HCT116 (cell line): ENCODE measurements around the gene BRINP2. TPM values are rescaled to one million over a fixed set of nuclear protein-coding genes. Genes with fewer than 3 reads are reported as not detected.

ENCODE experiments used
- ATAC-seq: fragments of 200-7000 bp; cut with Tn5 transposase; 2 replicates; pipeline ENCODE4 v1.9.1; 2020; ENCODE audit warnings: mild to moderate bottlenecking, moderate library complexity
- Bru-seq: library from RNA; stranded (reverse); fragments of 400-500 nt; gene quantifications from one replicate; lab custom pipeline; 2021; lab: Mats Ljungman, UMichigan
- BruChase-seq, 2 experiments: library from RNA; stranded (reverse); fragments of 400-500 nt; gene quantifications; one replicate each; lab custom pipeline; 2021; lab: Mats Ljungman, UMichigan
- BruUV-seq: library from RNA; stranded (reverse); fragments of 400-500 nt; replicated peaks from 2 replicates; lab custom pipeline; 2021; lab: Mats Ljungman, UMichigan
- CTCF ChIA-PET: fragments of 300-600 bp; sonication (Branson Sonifier 250); formaldehyde crosslinking; loops from one replicate; lab custom pipeline; 2021; ENCODE audit warnings: antibody characterized with exemption; lab: Charles Lee
- POLR2A ChIA-PET: fragments of 300-600, 350-600 bp; sonication (Branson Sonifier 250); formaldehyde crosslinking; loops from one replicate; lab custom pipeline; 2021; ENCODE audit warnings: antibody characterized with exemption; lab: Charles Lee
- RAD21 ChIA-PET, 2 experiments: fragments of 300-600 bp; sonication (Branson Sonifier 250); formaldehyde crosslinking; loops; one replicate each; lab custom pipeline; 2023; ENCODE audit warnings: low total read pairs in 2 of 2; ENCODE audit not compliant: uncharacterized antibody in 2 of 2, unreplicated experiment in 2 of 2, low non-redundant PET in 1 of 2; lab: Charles Lee
- DNase-seq: peaks from one replicate; pipeline ENCODE4 v3.0.0-alpha.2; 2010; ENCODE audit warnings: low read depth, low spot score
- H2AFZ ChIP-seq: fragments of 200-600 bp; shearing (Covaris generic), sonication (generic); 2 replicates; pipeline ENCODE4 v1.6.1; 2017; ENCODE audit warnings: low read depth, mixed run types, mixed read lengths, antibody characterized with exemption, low read length; ENCODE audit not compliant: poor library complexity, severe bottlenecking
- H3K27ac ChIP-seq: 2 replicates; pipeline ENCODE4 v1.5.1; 2012; ENCODE audit warnings: low read depth, low read length
- H3K27me3 ChIP-seq: fragments of 200-600 bp; sonication (generic); 2 replicates; pipeline ENCODE4 v1.6.1; 2016; ENCODE audit warnings: mixed run types, low read length, mixed read lengths; ENCODE audit not compliant: insufficient read depth
- H3K36me3 ChIP-seq, 2 experiments: fragments of 200-500 bp in 1 of 2; fragments of 200-600 bp in 1 of 2; sonication (Bioruptor generic) in 1 of 2; sonication (generic) in 1 of 2; 2 replicates each; pipeline versions ENCODE4 v1.5.1 to v1.6.1; 2014 to 2016; ENCODE audit warnings: low read length in 2 of 2, inconsistent platforms in 1 of 2, mixed read lengths in 1 of 2, mixed run types in 1 of 2; ENCODE audit not compliant: insufficient read depth in 2 of 2, control insufficient read depth in 1 of 2
- H3K4me1 ChIP-seq, 2 experiments: fragments of 200-600 bp in 1 of 2; sonication (generic) in 1 of 2; 2 replicates each; pipeline versions ENCODE4 v1.5.1 to v1.6.1; 2012 to 2017; ENCODE audit warnings: low read length in 2 of 2, inconsistent platforms in 1 of 2, mild to moderate bottlenecking in 1 of 2, mixed read lengths in 1 of 2, mixed run types in 1 of 2, moderate library complexity in 1 of 2; ENCODE audit not compliant: insufficient read depth in 2 of 2, control insufficient read depth in 1 of 2
- H3K4me2 ChIP-seq: fragments of 200-600 bp; sonication (generic); 2 replicates; pipeline ENCODE4 v1.6.1; 2017; ENCODE audit warnings: mixed run types, low read length, mixed read lengths
- H3K4me3 ChIP-seq, 2 experiments: fragments of 200-600 bp in 1 of 2; sonication (generic) in 1 of 2; replicated peaks in 1 of 2; 2 replicates each; pipeline ENCODE4 v1.5.1; 2011 to 2016; ENCODE audit warnings: low read length in 2 of 2, control low read depth in 1 of 2, low read depth in 1 of 2, mild to moderate bottlenecking in 1 of 2, mixed read lengths in 1 of 2, mixed run types in 1 of 2
- H3K79me2 ChIP-seq: fragments of 200-600 bp; sonication (generic); 2 replicates; pipeline ENCODE4 v1.6.1; 2017; ENCODE audit warnings: mild to moderate bottlenecking, mixed run types, low read length, moderate library complexity, mixed read lengths; ENCODE audit not compliant: insufficient read depth
- H3K9ac ChIP-seq: fragments of 200-600 bp; sonication (generic); 2 replicates; pipeline ENCODE4 v1.6.1; 2016; ENCODE audit warnings: low read length, mixed read lengths
- H3K9me2 ChIP-seq: fragments of 200-600 bp; sonication (generic), shearing (Covaris generic); 2 replicates; pipeline ENCODE4 v1.6.1; 2017; ENCODE audit warnings: mixed run types, mild to moderate bottlenecking, moderate library complexity; ENCODE audit not compliant: insufficient read depth
- H3K9me3 ChIP-seq, 2 experiments: fragments of 200-500 bp in 1 of 2; fragments of 200-600 bp in 1 of 2; sonication (Bioruptor generic) in 1 of 2; sonication (generic) in 1 of 2; 2 replicates each; pipeline ENCODE4 v1.6.1; 2014 to 2017; ENCODE audit warnings: low read length in 2 of 2, mixed read lengths in 2 of 2, inconsistent platforms in 1 of 2, low read depth in 1 of 2, mild to moderate bottlenecking in 1 of 2, mixed run types in 1 of 2, moderate library complexity in 1 of 2; ENCODE audit not compliant: control insufficient read depth in 1 of 2, insufficient read depth in 1 of 2
- H4K20me1 ChIP-seq: fragments of 200-600 bp; sonication (generic), shearing (Covaris generic); 2 replicates; pipeline ENCODE4 v1.6.1; 2017; ENCODE audit warnings: mixed run types, mild to moderate bottlenecking, moderate library complexity; ENCODE audit not compliant: insufficient read depth
- ATF3 ChIP-seq: IDR thresholded peaks from 2 replicates; pipeline ENCODE4 v1.6.1; 2012
- CBX3 ChIP-seq: IDR thresholded peaks from 2 replicates; pipeline ENCODE4 v1.6.1; 2012; ENCODE audit warnings: low read depth
- EGR1 ChIP-seq: IDR thresholded peaks from 2 replicates; pipeline ENCODE4 v1.6.1; 2012; ENCODE audit warnings: low read depth
- ELF1 ChIP-seq: IDR thresholded peaks from 2 replicates; pipeline ENCODE4 v1.6.1; 2012; ENCODE audit warnings: low read depth, borderline replicate concordance
- EZH2phosphoT487 ChIP-seq: fragments of 200-600 bp; IDR thresholded peaks from 2 replicates; pipeline ENCODE4 v1.6.1; 2018; ENCODE audit warnings: antibody characterized with exemption, borderline replicate concordance
- FOSL1 ChIP-seq: IDR thresholded peaks from 2 replicates; pipeline ENCODE4 v1.6.1; 2012; ENCODE audit warnings: low read depth
- JUND ChIP-seq: IDR thresholded peaks from 2 replicates; pipeline ENCODE4 v1.6.1; 2012
- POLR2A ChIP-seq: IDR thresholded peaks from 2 replicates; pipeline ENCODE4 v1.7.0; 2011; ENCODE audit warnings: borderline replicate concordance; ENCODE audit not compliant: insufficient read depth, insufficient read length; ENCODE audit errors: extremely low read depth
- RAD21 ChIP-seq: IDR thresholded peaks from 2 replicates; pipeline ENCODE4 v1.6.1; 2012; ENCODE audit warnings: low read depth, mild to moderate bottlenecking
- REST ChIP-seq: IDR thresholded peaks from 2 replicates; pipeline ENCODE4 v1.6.1; 2012; ENCODE audit warnings: low read depth
- SP1 ChIP-seq: IDR thresholded peaks from 2 replicates; pipeline ENCODE4 v1.6.1; 2012; ENCODE audit warnings: low read depth
- intact Hi-C: fragments of 100-400 bp; cut with micrococcal nuclease; formaldehyde crosslinking; loops from 2 replicates; pipeline ENCODE4 v1.10.0; 2022
- long read RNA-seq: library from polyadenylated mRNA; unstranded; transcript quantifications from one replicate; pipeline ENCODE4 v2.0.0, GENCODE V29; 2021; ENCODE audit not compliant: unreplicated experiment
- polyA plus RNA-seq: library from polyadenylated mRNA; unstranded; fragments of >200 nt; gene quantifications from 2 replicates; pipeline ENCODE4 v1.2.1, GENCODE V29; 2012; ENCODE audit warnings: missing spikeins
- total RNA-seq: library from RNA; stranded (reverse); gene quantifications from one replicate; pipeline ENCODE4 v1.2.1, GENCODE V29; 2021; ENCODE audit not compliant: unreplicated experiment

BRINP2 gene
- total RNA-seq (not detected), Bru-seq, nascent RNA (not detected), BruChase-seq, experiment 1, labeled RNA remaining after a 6-hour chase (not detected), BruChase-seq, experiment 2, labeled RNA remaining after a 2-hour chase (percentile 1 among the genes with signal in this experiment)
- not detected in 2 replicates for polyA plus RNA-seq
- long read RNA-seq = 0 reads

- Histone ChIP-seq H3K4me1 (no peaks in the 10 kb centered on the region), H3K4me3 (no peak within 1 kb of the TSS), H3K4me2 (no peak within 1 kb of the TSS), H3K9me3 (no peaks in the 10 kb centered on the region), H3K79me2 (no peaks in the 10 kb centered on the region), H3K27ac (no peak within 1 kb of the TSS), H4K20me1 (no peaks in the 10 kb centered on the region), H3K9me2 (no peaks in the 10 kb centered on the region), H3K36me3 (no peaks in the 10 kb centered on the region), H3K9ac (no peak within 1 kb of the TSS), H2AFZ (no peak within 1 kb of the TSS), H3K27me3 (peaks cover 13% of the 10 kb centered on the region; the same call in 1 of the 2 replicates)
- ChIA-PET RAD21 (no interaction called here), CTCF (interaction anchor here (1.4 kb wide), 1 partner anchor 17 kb away, joined by 3 read pairs; no protein-coding TSS in a partner anchor), POLR2A (no interaction called here)
- no TSS peak for BruUV-seq
- TF ChIP-seq SP1 (no peak), EZH2phosphoT487 (no peak), EGR1 (no peak), ATF3 (no peak)
- intact Hi-C loops = no loop called here
- DNase-seq (no peak), ATAC-seq (no peak)
These were observed at the start of gene BRINP2 for GRCh38 chr1:177170756-177171535. TSS of gene BRINP2 (plus strand) at chr1:177170958. CDS start at chr1:177229877, 58,919 bp downstream.

- no TSS peak for BruUV-seq
- RAD21 ChIA-PET = no interaction called here
- POLR2A ChIA-PET = no interaction called here
- Histone ChIP-seq H4K20me1 (no peaks in the 10 kb centered on the region), H3K27ac (no peak overlapping the region), H3K79me2 (no peaks in the 10 kb centered on the region), H2AFZ (no peak overlapping the region), H3K4me2 (no peak overlapping the region), H3K4me1 (no peaks in the 10 kb centered on the region), H3K9me3 (no peaks in the 10 kb centered on the region), H3K4me3 (no peak overlapping the region), H3K9ac (no peak overlapping the region), H3K27me3 (peaks cover 34% of the 10 kb centered on the region), H3K9me2 (no peaks in the 10 kb centered on the region), H3K36me3 (no peaks in the 10 kb centered on the region)
- CTCF ChIA-PET = no interaction called here
- ATAC-seq = no peak
- no peak for DNase-seq
- intact Hi-C loops = no loop called here
- no peak for TF ChIP-seq POLR2A
- no peak for TF ChIP-seq JUND
- TF ChIP-seq FOSL1 = no peak
- no peak for TF ChIP-seq CBX3
- no peak for TF ChIP-seq SP1
- TF ChIP-seq EZH2phosphoT487 = no peak
- no peak for TF ChIP-seq RAD21
- no peak for TF ChIP-seq ELF1
- TF ChIP-seq REST = no peak
These were observed 48.1 kb upstream of the BRINP2 start for GRCh38 chr1:177122461-177123251.
